ENCODE measurements around the gene CHRM1.
"Not testable (repeated sequence)": the region's sequence is repeated elsewhere in the genome, so short reads cannot be mapped to it uniquely, and the experiment has no call there.

The CHRM1 gene

GRCh38 chr11:62875698-62876478, 45.3 kb downstream of the CHRM1 start:
- DNase-seq (ENCODE audit: low read depth in 2 of 2), result no peak

DNA sequence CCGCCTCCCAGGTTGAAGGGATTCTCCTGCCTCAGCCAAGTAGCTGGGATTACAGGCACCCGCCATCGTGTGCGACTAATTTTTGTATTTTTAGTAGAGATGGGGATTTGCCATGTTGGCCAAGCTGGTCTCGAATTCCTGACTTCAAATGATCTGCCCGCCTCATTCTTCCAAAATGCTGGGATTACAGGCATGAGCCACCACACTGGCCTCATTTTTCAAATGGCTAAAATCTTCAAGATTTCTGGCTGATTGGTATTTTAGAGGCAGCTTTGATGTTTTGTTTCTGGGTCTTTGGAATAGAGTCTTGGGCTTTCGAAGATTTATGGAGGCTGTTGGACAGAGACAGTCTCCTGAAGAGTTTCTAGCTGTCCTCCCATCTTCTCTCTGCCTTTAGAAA, 46.3 kb downstream of the CHRM1 start:
- DNase-seq (ENCODE audit: low read depth in 2 of 2), result no peak

GRCh38 chr11:62865635-62866034, 55.5 kb downstream of the CHRM1 start:
- no peak for DNase-seq (ENCODE audit: low read depth in 2 of 2)

DNA sequence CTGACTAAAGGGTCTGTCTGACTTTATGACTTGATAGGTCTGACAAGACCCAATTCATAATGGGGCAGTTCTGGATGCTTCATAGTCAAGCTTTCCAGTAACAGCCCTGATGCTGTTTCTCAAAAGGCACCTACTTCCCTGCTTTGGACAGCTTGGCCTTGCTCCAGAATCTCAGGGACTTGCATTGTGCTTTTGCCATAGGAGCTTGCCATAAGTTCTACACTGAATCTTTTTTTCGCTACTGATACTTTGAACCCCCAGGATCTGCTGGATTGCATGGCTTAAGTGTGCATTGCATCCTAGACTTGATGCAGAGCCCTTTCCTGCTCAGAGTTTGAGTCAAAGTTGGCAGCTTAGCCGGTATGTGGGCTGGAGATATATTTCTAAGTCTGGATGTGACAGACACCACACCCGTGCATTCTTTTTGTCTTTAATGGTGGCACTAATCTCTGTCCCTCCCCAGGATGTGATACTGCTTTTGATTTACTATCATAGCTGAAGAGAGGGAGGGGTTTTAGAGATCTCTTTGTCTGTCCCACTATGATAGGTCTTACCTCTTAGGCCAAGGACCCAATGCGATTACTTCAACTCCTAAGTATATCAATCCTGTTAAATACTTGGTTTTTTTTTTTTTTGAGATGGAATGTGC, 57.4 kb downstream of the CHRM1 start:
- DNase-seq (ENCODE audit: low read depth in 2 of 2), result no peak

DNA sequence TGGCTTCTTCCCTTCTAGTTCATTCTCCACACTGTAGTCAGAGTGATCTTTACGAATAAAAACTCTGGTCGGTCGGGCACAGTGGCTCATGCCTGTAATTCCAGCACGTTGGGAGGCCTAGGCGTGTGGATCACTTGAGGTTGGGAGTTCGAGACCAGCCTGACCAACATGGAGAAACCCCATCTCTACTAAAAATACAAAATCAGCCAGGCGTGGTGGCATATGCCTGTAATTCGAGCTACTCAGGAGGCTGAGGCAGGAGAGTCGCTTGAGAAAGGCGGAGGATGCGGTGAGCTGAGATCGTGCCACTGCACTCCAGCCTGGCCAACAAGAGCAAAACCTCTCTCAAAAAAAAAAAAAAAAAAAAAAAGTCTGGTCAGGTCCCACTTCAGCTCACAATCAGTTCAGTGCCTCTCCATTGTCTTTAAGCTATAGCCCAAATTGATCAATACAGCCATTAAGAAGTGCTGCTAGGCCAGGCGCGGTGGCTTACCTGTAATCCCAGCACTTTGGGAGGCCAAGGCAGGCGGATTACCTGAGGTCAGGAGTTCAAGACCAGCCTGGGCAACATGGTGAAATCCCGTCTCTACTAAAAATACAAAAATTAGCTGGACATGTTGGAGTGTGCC, 59.5 kb downstream of the CHRM1 start:
- DNase-seq (ENCODE audit: low read depth in 2 of 2), result not testable (repeated sequence)

DNA sequence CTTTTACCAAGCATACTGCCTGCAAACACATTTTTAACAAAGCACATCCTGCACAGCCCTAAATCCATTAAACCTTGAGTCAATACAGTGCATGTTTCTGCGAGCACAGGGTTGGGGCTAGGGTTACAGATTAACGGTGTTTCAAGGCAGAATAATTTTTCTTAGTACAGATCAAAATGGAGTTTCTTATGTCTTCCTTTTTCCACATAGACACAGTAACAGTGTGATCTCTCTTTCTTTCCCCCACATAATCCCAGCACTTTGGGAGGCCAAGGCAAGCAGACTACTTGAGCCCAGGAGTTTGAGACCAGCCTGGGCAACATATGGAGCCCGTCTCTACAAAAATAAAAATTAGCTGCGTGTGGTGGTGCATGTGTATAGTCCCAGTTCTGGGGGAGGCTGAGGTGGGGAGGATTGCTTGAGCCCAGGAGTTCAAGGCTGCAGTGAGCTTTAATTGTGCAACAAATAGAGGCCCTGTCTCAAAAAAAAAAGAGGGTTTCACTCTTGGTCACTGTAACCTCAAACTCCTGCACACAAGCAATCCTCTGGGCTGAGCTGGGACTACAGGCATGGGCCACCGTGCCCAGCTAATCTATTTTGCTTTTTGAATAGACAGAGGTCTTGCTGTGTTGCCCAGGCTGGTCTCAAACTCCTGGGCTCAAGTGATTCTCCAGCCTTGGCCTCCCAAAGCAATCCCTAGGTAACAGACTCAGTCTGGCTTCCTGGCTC, 60.2 kb downstream of the CHRM1 start:
- no peak for DNase-seq (ENCODE audit: low read depth in 2 of 2)

DNA sequence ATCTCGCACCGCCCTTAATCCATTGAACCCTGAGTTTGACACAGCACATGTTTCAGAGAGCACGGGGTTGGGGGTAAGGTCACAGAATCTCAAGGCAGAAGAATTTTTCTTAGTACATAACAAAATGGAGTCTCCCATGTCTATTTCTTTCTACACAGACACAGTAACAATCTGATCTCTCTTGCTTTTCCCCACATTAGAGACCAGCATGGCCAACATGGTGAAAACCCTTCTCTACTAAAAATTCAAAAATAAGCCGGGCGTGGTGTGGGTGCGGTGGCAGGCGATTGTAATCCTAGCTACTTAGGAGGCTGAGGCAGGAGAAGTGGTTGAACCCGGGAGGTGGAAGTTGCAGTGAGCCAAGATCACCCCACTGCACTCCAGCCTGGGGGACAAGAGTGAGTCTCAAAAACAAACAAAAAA, 61.9 kb downstream of the CHRM1 start:
- DNase-seq (ENCODE audit: low read depth in 2 of 2), result not testable (repeated sequence)
